ENCODE results near the gene SMIM13. TPM values are rescaled to one million over a fixed set of nuclear protein-coding genes. Genes with fewer than 3 reads are reported as not detected.

The SMIM13 gene
- total and polyA plus RNA-seq, 2 of the 4 experiments (the other 2 are of a cell fraction), result 5.4 to 10.0 TPM

- Histone ChIP-seq H4K5ac (ENCODE audit: low read depth, low read length) (no peak overlapping the region), H2AK9ac (replicated peaks; ENCODE audit: low read depth, low read length, poor library complexity) (no peak overlapping the region), H2BK15ac (ENCODE audit: low read depth, low read length) (no peak overlapping the region), H3K27ac (ENCODE audit: insufficient read depth, low read length) (no peak overlapping the region), H3K36me3 (ENCODE audit: control insufficient read depth, insufficient read depth, low read length) (no peaks in the 10 kb centered on the region), H4K20me1 (ENCODE audit: insufficient read depth, low read length) (no peaks in the 10 kb centered on the region), H4K91ac (ENCODE audit: insufficient read depth, low read depth, low read length) (no peak overlapping the region), H3K14ac (replicated peaks; ENCODE audit: low read depth, low read length) (no peak overlapping the region), H3K4me2 (ENCODE audit: low read depth, low read length) (no peak overlapping the region), H3K9me3 (ENCODE audit: control insufficient read depth, insufficient read depth, low read length) (0 out of 2 replicates have a peak, but pooled peaks cover 3% of the 10 kb centered on the region), H3K23ac (ENCODE audit: low read depth, low read length) (no peak overlapping the region), H3K9ac (ENCODE audit: low read depth, low read length) (no peak overlapping the region), H2BK20ac (ENCODE audit: low read depth, low read length) (no peak overlapping the region), H3K9me1 (ENCODE audit: insufficient read depth, low read length) (no peaks in the 10 kb centered on the region), H3K4ac (ENCODE audit: low read depth, low read length) (no peak overlapping the region), H3K79me1 (ENCODE audit: low read depth in 1 of 2, low read length in 2 of 2) (no peaks in the 10 kb centered on the region), H2BK120ac (ENCODE audit: low read depth, low read length) (no peak overlapping the region), H2AK5ac (ENCODE audit: low read depth, low read length) (no peak overlapping the region), H3K56ac (ENCODE audit: extremely low read depth, insufficient read depth, low read length) (no peak overlapping the region), H2AFZ (replicated peaks; ENCODE audit: low read length, poor library complexity) (no peak overlapping the region), H3K18ac (ENCODE audit: low read depth, low read length) (no peak overlapping the region), H3K27me3 (ENCODE audit: control insufficient read depth, insufficient read depth, low read length) (peaks cover 9% of the 10 kb centered on the region), H2BK5ac (ENCODE audit: low read depth, low read length, poor library complexity, severe bottlenecking) (no peak overlapping the region), H3K4me3 (ENCODE audit: insufficient read depth, low read depth, low read length) (no peak overlapping the region), H4K8ac (ENCODE audit: low read depth in 2 of 2, low read length in 2 of 2) (no peak overlapping the region), H3K4me1 (ENCODE audit: control insufficient read depth, insufficient read depth, low read length) (no peaks in the 10 kb centered on the region)
- BruUV-seq (replicated peaks), result no TSS peak
- in situ Hi-C loops (cut with MboI; ENCODE audit: low sequenced_read_pairs), result loop anchor here (5.0 to 25.0 kb wide), 3 partner anchors 117 to 582 kb away; no protein-coding TSS in a partner anchor
- POLR2A ChIA-PET (ENCODE audit: unreplicated experiment), result no interaction called here
- ATAC-seq (ENCODE audit: low read depth) (no peak), DNase-seq (peak; percentile 14)
- intact Hi-C loops (cut with micrococcal nuclease), result loop anchor here (1.0 to 5.0 kb wide), 4 partner anchors 118 to 427 kb away; partner anchors contain the start of gene MAK
- CTCF ChIA-PET, result interaction anchor here (0.7 to 2.5 kb wide), 5 partner anchors 10 to 613 kb away, joined by 4 to 13 read pairs (median 6); no protein-coding TSS in a partner anchor
- no CpG with 5 or more reads among the region's 2 CpGs for WGBS, 2 experiments (ENCODE audit: extremely low coverage in 2 of 2, insufficient read length in 1 of 2)
- dilution Hi-C loops (cut with HindIII; ENCODE audit: low sequenced_read_pairs, unreplicated experiment), result no loop called here
- TF ChIP-seq MAFK (IDR thresholded peaks at IDR 0.05; ENCODE audit: low read depth, low read length) (no peak), CHD1 (IDR thresholded peaks at IDR 0.05; ENCODE audit: low read depth, low read length) (no peak), MXI1 (IDR thresholded peaks at IDR 0.05; ENCODE audit: borderline replicate concordance, low read depth, low read length) (no peak), ELK1 (IDR thresholded peaks at IDR 0.05; ENCODE audit: borderline replicate concordance, low read depth, low read length) (no peak), POLR2A (IDR thresholded peaks at IDR 0.05; ENCODE audit: low read depth, low read length) (no peak), NFE2L2 (IDR thresholded peaks at IDR 0.05; ENCODE audit: low read depth, low read length) (no peak), RFX5 (IDR thresholded peaks at IDR 0.05; ENCODE audit: low read depth, low read length) (no peak), CTCF (conservative IDR thresholded peaks at IDR 0.05; ENCODE audit: low read depth, low read length) (no peak), RAD21 (IDR thresholded peaks at IDR 0.05; ENCODE audit: low read length) (no peak), BHLHE40 (IDR thresholded peaks at IDR 0.05; ENCODE audit: low read depth, low read length) (no peak), USF2 (IDR thresholded peaks at IDR 0.05; ENCODE audit: low read depth, low read length) (no peak)
Measured at GRCh38 chr6:11069760-11070159, 23.9 kb upstream of the SMIM13 start.
